ENCODE results near the gene LMF2.

DNA sequence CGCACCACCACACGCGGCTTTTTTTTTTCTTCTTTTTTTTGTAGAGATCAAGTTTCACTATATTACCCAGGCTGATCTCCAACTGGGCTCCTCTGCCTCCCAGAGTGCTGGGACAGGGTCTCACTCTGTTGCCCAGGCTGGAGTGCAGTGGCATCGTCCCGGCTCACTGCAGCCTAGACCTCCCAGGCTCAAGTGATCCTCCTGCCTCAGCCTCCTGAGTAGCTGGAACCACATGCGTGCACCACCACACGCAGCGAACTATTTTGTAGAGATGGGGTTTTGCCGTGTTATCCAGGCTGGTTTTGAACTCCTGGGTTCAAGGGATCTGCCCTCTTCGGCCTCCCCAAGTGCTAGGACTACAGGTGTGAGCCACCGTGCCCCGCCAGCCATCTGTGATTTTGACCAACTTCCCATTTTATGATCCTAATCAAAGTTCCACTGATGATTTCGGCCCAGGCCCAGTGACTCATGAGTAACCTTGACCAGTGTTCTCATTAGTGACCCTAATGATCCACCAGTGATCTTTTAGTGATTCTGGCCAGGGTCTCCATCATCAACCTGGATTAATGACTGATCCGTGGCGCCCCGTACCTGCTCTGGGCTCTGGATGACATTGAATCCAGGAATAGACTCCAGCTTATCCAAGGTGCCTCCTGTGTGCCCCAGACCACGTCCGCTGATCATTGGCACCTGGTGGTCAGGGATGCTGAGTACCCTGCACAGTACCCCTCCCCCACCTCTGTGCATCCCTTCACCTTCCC, 20.6 kb upstream of the LMF2 start:
- TF ChIP-seq, protein P1, sequence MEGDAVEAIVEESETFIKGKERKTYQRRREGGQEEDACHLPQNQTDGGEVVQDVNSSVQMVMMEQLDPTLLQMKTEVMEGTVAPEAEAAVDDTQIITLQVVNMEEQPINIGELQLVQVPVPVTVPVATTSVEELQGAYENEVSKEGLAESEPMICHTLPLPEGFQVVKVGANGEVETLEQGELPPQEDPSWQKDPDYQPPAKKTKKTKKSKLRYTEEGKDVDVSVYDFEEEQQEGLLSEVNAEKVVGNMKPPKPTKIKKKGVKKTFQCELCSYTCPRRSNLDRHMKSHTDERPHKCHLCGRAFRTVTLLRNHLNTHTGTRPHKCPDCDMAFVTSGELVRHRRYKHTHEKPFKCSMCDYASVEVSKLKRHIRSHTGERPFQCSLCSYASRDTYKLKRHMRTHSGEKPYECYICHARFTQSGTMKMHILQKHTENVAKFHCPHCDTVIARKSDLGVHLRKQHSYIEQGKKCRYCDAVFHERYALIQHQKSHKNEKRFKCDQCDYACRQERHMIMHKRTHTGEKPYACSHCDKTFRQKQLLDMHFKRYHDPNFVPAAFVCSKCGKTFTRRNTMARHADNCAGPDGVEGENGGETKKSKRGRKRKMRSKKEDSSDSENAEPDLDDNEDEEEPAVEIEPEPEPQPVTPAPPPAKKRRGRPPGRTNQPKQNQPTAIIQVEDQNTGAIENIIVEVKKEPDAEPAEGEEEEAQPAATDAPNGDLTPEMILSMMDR (IDR thresholded peaks at IDR 0.05), result no peak
- TF ChIP-seq POLR2A (IDR thresholded peaks at IDR 0.05), result no peak

All from uterus (tissue), 2 donors.